ENCODE data around the gene ASCC2. TPM values are rescaled to one million over a fixed set of nuclear protein-coding genes. Genes with fewer than 3 reads are reported as not detected.
"Not testable (repeated sequence)": the region's sequence is repeated elsewhere in the genome, so short reads cannot be mapped to it uniquely, and the experiment has no call there.

Gene ASCC2
- total and polyA plus RNA-seq, 5 donors: 29.2 to 41.4 (median 39.5) TPM

DNA sequence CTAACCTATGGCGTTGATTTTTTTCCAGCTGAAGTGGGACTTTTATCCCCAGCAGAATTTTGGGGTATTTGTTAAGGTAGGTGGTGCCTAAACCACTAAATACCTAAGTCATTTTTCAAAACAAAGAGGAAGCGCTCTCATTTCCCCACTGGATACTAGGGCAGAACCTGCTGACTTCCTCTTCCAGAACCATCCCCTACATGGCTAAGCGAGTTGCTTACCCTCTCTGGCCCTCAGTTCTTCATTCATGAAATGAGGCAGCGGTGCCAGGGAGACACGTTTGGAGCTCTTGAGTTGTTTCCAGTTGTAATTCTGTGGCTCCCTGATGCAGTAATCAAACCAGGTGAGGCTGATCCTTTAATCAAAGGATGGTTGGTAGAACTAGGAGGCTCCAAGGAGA, 34.9 kb upstream of the ASCC2 start:
- ATAC-seq (no peak), DNase-seq (no peak)
- Histone ChIP-seq H3K9me3 (ENCODE audit: control insufficient read depth, low read length) (no peaks in the 10 kb centered on the region), H3K27ac (ENCODE audit: low read length) (no peak overlapping the region), H3K27me3 (ENCODE audit: control insufficient read depth, insufficient read depth) (no peaks in the 10 kb centered on the region), H3K4me1 (ENCODE audit: control insufficient read depth, insufficient read depth, low read length) (peaks cover 7% of the 10 kb centered on the region), H3K4me3 (ENCODE audit: low read length) (no peak overlapping the region)
- 68% methylated on average over 5 of the region's 5 CpGs for WGBS
- intact Hi-C loops (cut with DNase I): no loop called here

GRCh38 chr22:29872144-29872893, 34.2 kb upstream of the ASCC2 start:
- intact Hi-C loops (cut with DNase I): no loop called here
- no peaks in the 10 kb centered on the region for H3K27me3 ChIP-seq (ENCODE audit: control insufficient read depth, insufficient read depth)
- H3K4me1 ChIP-seq (ENCODE audit: control insufficient read depth, insufficient read depth, low read length): peaks cover 7% of the 10 kb centered on the region
- peak; percentile 51 to 75 for ATAC-seq
- peak in 1 of 3 donors; percentile 47 for DNase-seq
- no peak overlapping the region for H3K4me3 ChIP-seq (ENCODE audit: low read length)
- no peaks in the 10 kb centered on the region for H3K9me3 ChIP-seq (ENCODE audit: control insufficient read depth, low read length)
- peak overlapping the region; percentile 68 for H3K27ac ChIP-seq (ENCODE audit: low read length)
- WGBS: 86% methylated on average over 3 of the region's 3 CpGs

DNA sequence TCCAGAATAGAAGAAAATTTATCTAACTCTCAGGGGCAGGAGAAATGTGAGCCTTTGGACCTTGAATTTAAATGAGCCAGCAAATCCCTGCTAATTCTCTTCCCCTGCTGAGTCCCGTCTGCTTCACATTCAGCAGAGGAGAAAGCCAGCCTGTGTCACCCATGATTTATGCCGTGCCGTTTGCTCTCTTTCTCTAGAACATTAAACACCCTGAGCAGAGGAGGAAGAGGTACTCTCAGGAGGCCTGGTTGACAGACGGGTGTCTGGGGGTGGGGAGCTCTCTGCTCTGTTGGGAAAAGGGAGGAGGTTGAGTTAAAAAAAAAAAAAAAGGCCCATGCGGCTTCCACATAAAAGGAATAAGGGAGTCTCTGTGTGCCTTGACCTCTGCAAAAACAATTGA, 33.6 kb upstream of the ASCC2 start:
- Histone ChIP-seq H3K27ac (ENCODE audit: low read length) (no peak overlapping the region), H3K9me3 (ENCODE audit: control insufficient read depth, low read length) (no peaks in the 10 kb centered on the region), H3K4me1 (ENCODE audit: control insufficient read depth, insufficient read depth, low read length) (peaks cover 7% of the 10 kb centered on the region), H3K27me3 (ENCODE audit: control insufficient read depth, insufficient read depth) (no peaks in the 10 kb centered on the region), H3K4me3 (ENCODE audit: low read length) (no peak overlapping the region)
- 59% methylated on average over 5 of the region's 5 CpGs for WGBS
- ATAC-seq: no peak
- intact Hi-C loops (cut with DNase I): no loop called here
- no peak for DNase-seq

DNA sequence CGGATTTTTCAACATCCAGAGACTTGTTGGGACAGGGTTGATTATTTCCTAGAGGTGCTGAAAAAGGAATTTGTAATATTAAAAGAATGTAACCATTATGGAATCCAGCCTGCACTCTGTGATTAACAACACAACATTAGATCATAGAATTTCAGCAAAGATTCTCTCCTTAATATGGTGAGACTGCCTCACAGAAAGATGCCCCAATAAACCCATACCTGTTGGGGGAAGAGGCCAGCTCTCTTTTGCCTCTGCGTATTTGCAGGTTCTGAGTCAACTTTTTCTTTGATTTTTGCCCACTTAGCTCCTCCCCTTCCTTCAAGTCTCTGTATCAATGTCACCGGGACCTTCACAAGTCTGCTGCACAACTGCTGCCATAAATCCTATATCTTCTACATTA, 32.5 kb upstream of the ASCC2 start:
- H3K4me1 ChIP-seq (ENCODE audit: control insufficient read depth, insufficient read depth, low read length): peaks cover 7% of the 10 kb centered on the region
- no peak overlapping the region for H3K27ac ChIP-seq (ENCODE audit: low read length)
- no peaks in the 10 kb centered on the region for H3K27me3 ChIP-seq (ENCODE audit: control insufficient read depth, insufficient read depth)
- intact Hi-C loops (cut with DNase I): no loop called here
- WGBS: 67% methylated on average over 3 of the region's 3 CpGs
- ATAC-seq (no peak), DNase-seq (no peak)
- H3K9me3 ChIP-seq (ENCODE audit: control insufficient read depth, low read length): no peaks in the 10 kb centered on the region
- no peak overlapping the region for H3K4me3 ChIP-seq (ENCODE audit: low read length)

- Histone ChIP-seq H3K4me1 (ENCODE audit: control insufficient read depth, insufficient read depth, low read length) (peaks cover 5% of the 10 kb centered on the region), H3K27ac (ENCODE audit: low read length) (no peak overlapping the region), H3K27me3 (ENCODE audit: control insufficient read depth, insufficient read depth) (no peaks in the 10 kb centered on the region), H3K4me3 (ENCODE audit: low read length) (no peak overlapping the region), H3K9me3 (ENCODE audit: control insufficient read depth, low read length) (no peaks in the 10 kb centered on the region)
- DNase-seq: no peak
- intact Hi-C loops (cut with DNase I): no loop called here
- no peak for ATAC-seq
- WGBS: 56% methylated on average over 3 of the region's 3 CpGs
These were observed 29.8 kb upstream of the ASCC2 start for GRCh38 chr22:29867851-29868250.

DNA sequence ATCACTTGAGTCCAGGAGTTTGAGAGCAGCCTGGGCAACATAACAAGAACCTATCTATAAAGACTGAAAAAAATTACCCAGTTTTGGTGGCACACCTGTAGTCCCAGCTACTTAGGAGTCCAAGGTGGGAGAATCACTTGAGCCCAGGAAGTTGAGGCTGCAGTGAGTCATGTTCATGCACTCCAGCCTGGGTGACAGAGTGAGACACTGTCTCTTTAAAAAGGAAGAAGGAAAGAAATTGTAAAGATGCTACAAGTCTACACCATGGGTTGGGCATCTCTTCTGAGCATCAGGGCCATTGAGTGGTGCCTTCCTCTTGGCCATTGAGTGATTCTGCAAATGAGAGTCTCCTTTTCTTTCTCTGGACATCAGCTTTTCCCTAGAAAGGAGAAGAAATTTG, 29.2 kb upstream of the ASCC2 start:
- Histone ChIP-seq H3K4me1 (ENCODE audit: control insufficient read depth, insufficient read depth, low read length) (peaks cover 4% of the 10 kb centered on the region), H3K9me3 (ENCODE audit: control insufficient read depth, low read length) (no peaks in the 10 kb centered on the region), H3K27me3 (ENCODE audit: control insufficient read depth, insufficient read depth) (no peaks in the 10 kb centered on the region), H3K27ac (ENCODE audit: low read length) (no peak overlapping the region), H3K4me3 (ENCODE audit: low read length) (no peak overlapping the region)
- DNase-seq (no peak), ATAC-seq (no peak)
- intact Hi-C loops (cut with DNase I): no loop called here

DNA sequence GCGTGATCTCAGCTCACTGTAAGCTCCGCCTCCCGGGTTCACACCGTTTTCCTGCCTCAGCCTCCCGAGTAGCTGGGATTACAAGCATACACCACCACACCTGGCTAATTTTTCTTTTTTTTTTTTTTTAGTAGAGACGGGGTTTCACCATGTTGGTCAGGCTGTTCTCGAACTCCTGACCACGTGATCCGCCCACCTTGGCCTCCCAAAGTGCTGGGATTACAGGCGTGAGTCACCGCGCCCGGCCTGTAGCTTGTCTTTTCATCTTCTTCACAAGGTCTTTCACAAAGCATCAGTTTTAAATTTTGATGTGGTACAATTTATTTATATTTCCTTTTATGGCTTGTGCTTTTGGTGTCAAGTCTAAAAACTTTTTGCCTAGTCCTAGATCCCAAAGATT, 27.5 kb upstream of the ASCC2 start:
- H3K4me3 ChIP-seq (ENCODE audit: low read length); H3K27ac ChIP-seq (ENCODE audit: low read length); DNase-seq; H3K4me1 ChIP-seq (ENCODE audit: control insufficient read depth, insufficient read depth, low read length); H3K9me3 ChIP-seq (ENCODE audit: control insufficient read depth, low read length); intact Hi-C loops (cut with DNase I); H3K27me3 ChIP-seq (ENCODE audit: control insufficient read depth, insufficient read depth); ATAC-seq: not testable (repeated sequence)
- WGBS: 90% methylated on average over 13 of the region's 13 CpGs

DNA sequence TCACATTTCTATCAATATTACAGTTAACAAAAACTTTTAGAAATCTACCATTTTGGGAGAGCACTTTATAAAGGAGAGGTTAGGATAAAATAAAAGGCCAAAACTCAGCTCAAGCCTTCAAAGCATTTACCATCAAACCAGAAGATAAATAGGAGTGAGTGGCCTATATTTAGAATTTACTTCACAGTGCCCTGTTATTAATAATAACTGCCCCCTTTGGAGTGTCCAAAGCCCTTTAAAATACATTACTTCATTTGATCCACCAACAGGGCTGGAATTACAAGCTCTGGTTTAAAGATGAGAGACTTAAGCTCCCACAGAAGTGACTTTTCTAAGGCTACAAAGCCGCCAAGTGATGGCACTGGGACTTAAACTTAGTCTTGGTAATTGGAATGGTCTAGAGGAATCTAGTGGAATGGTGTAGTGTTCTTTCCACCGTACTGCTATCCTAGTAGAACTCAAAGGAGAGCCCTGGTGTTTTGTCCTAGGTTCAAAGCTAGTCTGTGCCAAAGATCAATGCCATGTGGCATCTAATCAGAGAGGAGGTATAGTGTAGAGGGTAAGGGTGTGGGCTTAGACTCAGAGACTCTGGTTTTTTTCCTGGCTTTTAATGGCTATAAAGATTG, 23.7 kb upstream of the ASCC2 start:
- Histone ChIP-seq H3K27me3 (ENCODE audit: control insufficient read depth, insufficient read depth) (no peaks in the 10 kb centered on the region), H3K4me3 (ENCODE audit: low read length) (no peak overlapping the region), H3K9me3 (ENCODE audit: control insufficient read depth, low read length) (no peaks in the 10 kb centered on the region), H3K27ac (ENCODE audit: low read length) (peak overlapping the region; percentile 48), H3K4me1 (ENCODE audit: control insufficient read depth, insufficient read depth, low read length) (no peaks in the 10 kb centered on the region)
- no peak for DNase-seq
- intact Hi-C loops (cut with DNase I): no loop called here
- 79% methylated on average over 2 of the region's 2 CpGs for WGBS
- ATAC-seq: peak in 1 of 2 donors; percentile 35

GRCh38 chr22:29860006-29860766, 22.1 kb upstream of the ASCC2 start:
- H3K27ac ChIP-seq (ENCODE audit: low read length): no peak overlapping the region
- H3K4me1 ChIP-seq (ENCODE audit: control insufficient read depth, insufficient read depth, low read length): no peaks in the 10 kb centered on the region
- WGBS: 58% methylated on average over 2 of the region's 2 CpGs
- H3K27me3 ChIP-seq (ENCODE audit: control insufficient read depth, insufficient read depth): no peaks in the 10 kb centered on the region
- ATAC-seq (no peak), DNase-seq (no peak)
- no peaks in the 10 kb centered on the region for H3K9me3 ChIP-seq (ENCODE audit: control insufficient read depth, low read length)
- intact Hi-C loops (cut with DNase I): no loop called here
- H3K4me3 ChIP-seq (ENCODE audit: low read length): no peak overlapping the region

DNA sequence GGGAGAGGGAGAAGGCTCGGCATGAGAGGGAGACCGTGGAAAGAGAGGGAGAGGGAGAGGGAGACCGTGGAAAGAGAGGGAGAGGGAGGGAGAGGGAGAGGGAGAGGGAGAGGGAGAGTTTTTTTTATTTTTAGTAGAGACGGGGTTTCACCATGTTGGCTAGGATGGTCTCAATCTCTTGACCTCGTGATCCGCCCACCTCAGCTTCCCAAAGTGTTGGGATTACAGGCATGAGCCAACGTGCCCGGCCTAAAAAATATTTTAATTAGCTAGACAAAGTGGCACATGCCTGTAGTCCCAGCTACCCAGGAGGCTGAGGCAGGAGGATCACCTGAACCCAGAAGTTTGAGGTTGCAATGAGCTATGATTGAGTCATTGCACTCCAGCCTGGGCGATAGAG, 21.0 kb upstream of the ASCC2 start:
- H3K4me1 ChIP-seq (ENCODE audit: control insufficient read depth, insufficient read depth, low read length); H3K4me3 ChIP-seq (ENCODE audit: low read length); H3K27me3 ChIP-seq (ENCODE audit: control insufficient read depth, insufficient read depth); H3K9me3 ChIP-seq (ENCODE audit: control insufficient read depth, low read length); intact Hi-C loops (cut with DNase I); H3K27ac ChIP-seq (ENCODE audit: low read length); ATAC-seq; DNase-seq: not testable (repeated sequence)
- 80% methylated on average over 9 of the region's 9 CpGs for WGBS

- DNase-seq (no peak), ATAC-seq (no peak)
- intact Hi-C loops (cut with DNase I): no loop called here
- Histone ChIP-seq H3K4me3 (ENCODE audit: low read length) (no peak overlapping the region), H3K27me3 (ENCODE audit: control insufficient read depth, insufficient read depth) (no peaks in the 10 kb centered on the region), H3K27ac (ENCODE audit: low read length) (peak overlapping the region; percentile 43), H3K4me1 (ENCODE audit: control insufficient read depth, insufficient read depth, low read length) (no peaks in the 10 kb centered on the region), H3K9me3 (ENCODE audit: control insufficient read depth, low read length) (no peaks in the 10 kb centered on the region)
- WGBS: 49% methylated on average over 3 of the region's 3 CpGs
These were observed 18.4 kb upstream of the ASCC2 start for GRCh38 chr22:29856496-29856895.

Measured in right cardiac atrium (tissue), 5 donors.